SK-N-SH treated with all-trans-retinoic acid at 6 μM for 48 hours (cell line): ENCODE results near the gene DYNC1I1.

Source experiments
- ATAC-seq: fragments of 200-7000 bp; cut with Tn5 transposase; 3 replicates; pipeline ENCODE4 v1.9.1; 2020; ENCODE audit warnings: mild to moderate bottlenecking, moderate library complexity
- BACH2 ChIP-seq: fragments of 250-450 bp; sonication (Bioruptor Pico); IDR thresholded peaks from 2 replicates; pipeline ENCODE4 v1.9.0; 2021; ENCODE audit warnings: mild to moderate bottlenecking, borderline replicate concordance
- CSDC2 ChIP-seq: fragments of 250-450 bp; sonication (Bioruptor Pico); IDR thresholded peaks from 2 replicates; pipeline ENCODE4 v1.5.0; 2020; ENCODE audit warnings: mild to moderate bottlenecking, moderate library complexity
- ESRRG ChIP-seq: fragments of 250-450 bp; sonication (Bioruptor Pico); IDR thresholded peaks from 2 replicates; pipeline ENCODE4 v1.6.1; 2021; ENCODE audit warnings: mild to moderate bottlenecking
- GLIS3 ChIP-seq: fragments of 250-450 bp; sonication (Bioruptor Pico); IDR thresholded peaks from 2 replicates; pipeline ENCODE4 v1.5.0; 2020; ENCODE audit warnings: mild to moderate bottlenecking, moderate library complexity
- ISL1 ChIP-seq: fragments of 250-450 bp; sonication (Bioruptor Pico); IDR thresholded peaks from 2 replicates; pipeline ENCODE4 v2.1.2; 2022; ENCODE audit warnings: mild to moderate bottlenecking, moderate library complexity
- OSR1 ChIP-seq: fragments of 250-450 bp; sonication (Bioruptor Pico); IDR thresholded peaks from 2 replicates; pipeline ENCODE4 v1.8.0; 2022; ENCODE audit warnings: moderate library complexity, mild to moderate bottlenecking, inconsistent platforms
- PPARA ChIP-seq: fragments of 250-450 bp; sonication (Bioruptor Pico); IDR thresholded peaks from 2 replicates; pipeline ENCODE4 v1.5.0; 2020; ENCODE audit warnings: mild to moderate bottlenecking, borderline replicate concordance
- RARB ChIP-seq: fragments of 250-450 bp; sonication (Bioruptor Pico); IDR thresholded peaks from 2 replicates; pipeline ENCODE4 v1.8.0; 2021; ENCODE audit warnings: mild to moderate bottlenecking, moderate library complexity
- SNAI2 ChIP-seq: fragments of 250-450 bp; sonication (Bioruptor Pico); IDR thresholded peaks from 2 replicates; pipeline ENCODE4 v1.5.0; 2020; ENCODE audit warnings: mild to moderate bottlenecking, moderate library complexity
- TCF4 ChIP-seq: fragments of 250-450 bp; sonication (Bioruptor Pico); IDR thresholded peaks from 2 replicates; pipeline ENCODE4 v1.8.0; 2021; ENCODE audit warnings: mild to moderate bottlenecking, moderate library complexity, borderline replicate concordance
- TOX ChIP-seq: fragments of 250-450 bp; sonication (Bioruptor Pico); IDR thresholded peaks from 2 replicates; pipeline ENCODE4 v1.8.0; 2021; ENCODE audit warnings: mild to moderate bottlenecking, moderate library complexity, borderline replicate concordance
- ZC3H10 ChIP-seq: fragments of 250-450 bp; sonication (Bioruptor Pico); IDR thresholded peaks from 2 replicates; pipeline ENCODE4 v1.5.1; 2021; ENCODE audit warnings: mild to moderate bottlenecking, moderate library complexity
- ZNF565 ChIP-seq: fragments of 450-650 bp; formaldehyde crosslinking; conservative IDR thresholded peaks from 2 replicates; pipeline ENCODE4 v1.5.0; 2020; ENCODE audit warnings: low read depth, mild to moderate bottlenecking, moderate library complexity
- ZNF70 ChIP-seq: fragments of 450-650 bp; formaldehyde crosslinking; IDR thresholded peaks from 2 replicates; pipeline ENCODE4 v1.5.0; 2020; ENCODE audit warnings: mild to moderate bottlenecking, moderate library complexity
- ZNF8 ChIP-seq: fragments of 450-650 bp; formaldehyde crosslinking; IDR thresholded peaks from 2 replicates; pipeline ENCODE4 v1.5.0; 2020; ENCODE audit warnings: mild to moderate bottlenecking, moderate library complexity
- TF ChIP-seq, protein P1 (sequence below): fragments of 250-450 bp; sonication (Bioruptor Pico); IDR thresholded peaks from 2 replicates; pipeline ENCODE4 v1.8.0; 2021; ENCODE audit warnings: low read depth, mild to moderate bottlenecking, moderate library complexity, borderline replicate concordance
- TF ChIP-seq, protein P2 (sequence below): fragments of 250-450 bp; sonication (Bioruptor Pico); IDR thresholded peaks from 2 replicates; pipeline ENCODE4 v1.5.1; 2020; ENCODE audit warnings: low read depth, mild to moderate bottlenecking, moderate library complexity
- TF ChIP-seq, protein P3 (sequence below): fragments of 250-450 bp; sonication (Bioruptor Pico); IDR thresholded peaks from 2 replicates; pipeline ENCODE4 v1.5.0; 2020; ENCODE audit warnings: mild to moderate bottlenecking, moderate library complexity
- TF ChIP-seq, protein P4 (sequence below): fragments of 250-450 bp; sonication (Bioruptor Pico); IDR thresholded peaks from 2 replicates; pipeline ENCODE4 v1.8.0; 2020; ENCODE audit warnings: mild to moderate bottlenecking, moderate library complexity, borderline replicate concordance
- TF ChIP-seq, protein P5 (sequence below): fragments of 250-450 bp; sonication (Bioruptor Pico); IDR thresholded peaks from 2 replicates; pipeline ENCODE4 v1.5.1; 2021; ENCODE audit warnings: mild to moderate bottlenecking, moderate library complexity

The DYNC1I1 gene

GRCh38 chr7:95925971-95926370 lies 153.6 kb downstream of the DYNC1I1 start:
- TF ChIP-seq, protein P1, sequence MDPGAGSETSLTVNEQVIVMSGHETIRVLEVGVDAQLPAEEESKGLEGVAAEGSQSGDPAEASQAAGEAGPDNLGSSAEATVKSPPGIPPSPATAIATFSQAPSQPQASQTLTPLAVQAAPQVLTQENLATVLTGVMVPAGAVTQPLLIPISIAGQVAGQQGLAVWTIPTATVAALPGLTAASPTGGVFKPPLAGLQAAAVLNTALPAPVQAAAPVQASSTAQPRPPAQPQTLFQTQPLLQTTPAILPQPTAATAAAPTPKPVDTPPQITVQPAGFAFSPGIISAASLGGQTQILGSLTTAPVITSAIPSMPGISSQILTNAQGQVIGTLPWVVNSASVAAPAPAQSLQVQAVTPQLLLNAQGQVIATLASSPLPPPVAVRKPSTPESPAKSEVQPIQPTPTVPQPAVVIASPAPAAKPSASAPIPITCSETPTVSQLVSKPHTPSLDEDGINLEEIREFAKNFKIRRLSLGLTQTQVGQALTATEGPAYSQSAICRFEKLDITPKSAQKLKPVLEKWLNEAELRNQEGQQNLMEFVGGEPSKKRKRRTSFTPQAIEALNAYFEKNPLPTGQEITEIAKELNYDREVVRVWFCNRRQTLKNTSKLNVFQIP, result no peak
- TF ChIP-seq, protein P2, sequence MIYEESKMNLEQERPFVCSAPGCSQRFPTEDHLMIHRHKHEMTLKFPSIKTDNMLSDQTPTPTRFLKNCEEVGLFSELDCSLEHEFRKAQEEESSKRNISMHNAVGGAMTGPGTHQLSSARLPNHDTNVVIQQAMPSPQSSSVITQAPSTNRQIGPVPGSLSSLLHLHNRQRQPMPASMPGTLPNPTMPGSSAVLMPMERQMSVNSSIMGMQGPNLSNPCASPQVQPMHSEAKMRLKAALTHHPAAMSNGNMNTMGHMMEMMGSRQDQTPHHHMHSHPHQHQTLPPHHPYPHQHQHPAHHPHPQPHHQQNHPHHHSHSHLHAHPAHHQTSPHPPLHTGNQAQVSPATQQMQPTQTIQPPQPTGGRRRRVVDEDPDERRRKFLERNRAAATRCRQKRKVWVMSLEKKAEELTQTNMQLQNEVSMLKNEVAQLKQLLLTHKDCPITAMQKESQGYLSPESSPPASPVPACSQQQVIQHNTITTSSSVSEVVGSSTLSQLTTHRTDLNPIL (CRISPR knock-in tag), result no peak
- no peak for TF ChIP-seq ESRRG (CRISPR knock-in tag)
- no peak for TF ChIP-seq ZC3H10
- TF ChIP-seq GLIS3 (CRISPR knock-in tag), result no peak
- TF ChIP-seq, protein P3, sequence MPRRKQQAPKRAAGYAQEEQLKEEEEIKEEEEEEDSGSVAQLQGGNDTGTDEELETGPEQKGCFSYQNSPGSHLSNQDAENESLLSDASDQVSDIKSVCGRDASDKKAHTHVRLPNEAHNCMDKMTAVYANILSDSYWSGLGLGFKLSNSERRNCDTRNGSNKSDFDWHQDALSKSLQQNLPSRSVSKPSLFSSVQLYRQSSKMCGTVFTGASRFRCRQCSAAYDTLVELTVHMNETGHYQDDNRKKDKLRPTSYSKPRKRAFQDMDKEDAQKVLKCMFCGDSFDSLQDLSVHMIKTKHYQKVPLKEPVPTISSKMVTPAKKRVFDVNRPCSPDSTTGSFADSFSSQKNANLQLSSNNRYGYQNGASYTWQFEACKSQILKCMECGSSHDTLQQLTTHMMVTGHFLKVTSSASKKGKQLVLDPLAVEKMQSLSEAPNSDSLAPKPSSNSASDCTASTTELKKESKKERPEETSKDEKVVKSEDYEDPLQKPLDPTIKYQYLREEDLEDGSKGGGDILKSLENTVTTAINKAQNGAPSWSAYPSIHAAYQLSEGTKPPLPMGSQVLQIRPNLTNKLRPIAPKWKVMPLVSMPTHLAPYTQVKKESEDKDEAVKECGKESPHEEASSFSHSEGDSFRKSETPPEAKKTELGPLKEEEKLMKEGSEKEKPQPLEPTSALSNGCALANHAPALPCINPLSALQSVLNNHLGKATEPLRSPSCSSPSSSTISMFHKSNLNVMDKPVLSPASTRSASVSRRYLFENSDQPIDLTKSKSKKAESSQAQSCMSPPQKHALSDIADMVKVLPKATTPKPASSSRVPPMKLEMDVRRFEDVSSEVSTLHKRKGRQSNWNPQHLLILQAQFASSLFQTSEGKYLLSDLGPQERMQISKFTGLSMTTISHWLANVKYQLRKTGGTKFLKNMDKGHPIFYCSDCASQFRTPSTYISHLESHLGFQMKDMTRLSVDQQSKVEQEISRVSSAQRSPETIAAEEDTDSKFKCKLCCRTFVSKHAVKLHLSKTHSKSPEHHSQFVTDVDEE, result no peak
- TF ChIP-seq SNAI2 (CRISPR knock-in tag), result no peak
- no peak for TF ChIP-seq OSR1 (CRISPR knock-in tag)
- no peak for TF ChIP-seq TOX (CRISPR knock-in tag)
- TF ChIP-seq, all 23 proteins: peak for 0
- no peak for ATAC-seq

DNA sequence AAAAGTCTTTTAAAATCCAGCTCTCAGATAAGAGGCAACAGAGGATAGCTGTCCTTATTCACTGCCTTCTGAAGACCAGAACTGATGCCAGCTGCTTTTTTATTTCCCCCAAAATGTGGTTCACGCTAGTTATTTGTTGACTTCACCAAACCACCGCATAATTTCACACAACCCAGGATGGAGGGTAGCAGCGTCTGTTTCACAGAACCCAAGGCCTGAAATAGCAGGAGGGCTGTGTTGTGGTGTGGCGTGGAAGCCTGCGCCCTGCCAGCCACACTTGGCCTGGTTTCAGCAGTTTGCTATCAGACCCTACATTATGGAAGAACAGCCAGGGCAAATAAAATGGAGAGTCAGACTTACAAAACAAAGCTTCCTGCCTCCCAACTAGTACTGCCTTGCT lies 155.4 kb downstream of the DYNC1I1 start:
- TF ChIP-seq TOX (CRISPR knock-in tag) (no peak), GLIS3 (CRISPR knock-in tag) (no peak), TCF4 (CRISPR knock-in tag) (no peak), ISL1 (no peak)
- TF ChIP-seq, protein P2 (CRISPR knock-in tag), result no peak
- no peak; the same call in 2 of the 3 replicates for ATAC-seq

DNA sequence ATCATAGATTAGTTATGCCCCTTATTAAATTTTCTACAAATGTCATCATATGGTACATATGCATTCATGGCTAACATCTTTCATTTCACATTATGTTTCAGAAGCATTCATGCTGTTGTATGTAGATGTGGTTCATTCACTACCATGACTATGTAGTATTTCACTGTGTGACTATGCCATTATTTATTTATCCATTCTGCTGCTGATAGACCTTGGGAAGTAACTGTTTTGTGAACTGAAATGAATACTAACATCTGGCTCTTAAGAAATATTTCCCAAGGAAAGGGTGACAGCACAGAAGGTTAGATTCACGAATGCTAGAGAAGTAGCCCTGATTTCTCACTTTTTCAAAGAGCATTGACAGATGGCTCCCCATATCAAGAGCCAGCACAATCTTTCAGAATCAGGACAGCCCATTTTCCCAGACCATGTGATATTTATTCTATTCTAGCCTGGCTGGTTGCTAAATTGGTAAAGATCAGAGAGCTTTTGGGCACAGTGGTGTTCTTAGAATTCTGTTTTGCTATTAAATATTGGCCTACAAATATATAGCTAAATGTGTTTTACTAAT lies 157.4 kb downstream of the DYNC1I1 start:
- no peak for ATAC-seq
- TF ChIP-seq TCF4 (CRISPR knock-in tag), result no peak
- TF ChIP-seq ESRRG (CRISPR knock-in tag), result no peak
- no peak for TF ChIP-seq GLIS3 (CRISPR knock-in tag)
- no peak for TF ChIP-seq ZNF565 (CRISPR knock-in tag)
- TF ChIP-seq, protein P2 (CRISPR knock-in tag), result no peak
- TF ChIP-seq, protein P4, sequence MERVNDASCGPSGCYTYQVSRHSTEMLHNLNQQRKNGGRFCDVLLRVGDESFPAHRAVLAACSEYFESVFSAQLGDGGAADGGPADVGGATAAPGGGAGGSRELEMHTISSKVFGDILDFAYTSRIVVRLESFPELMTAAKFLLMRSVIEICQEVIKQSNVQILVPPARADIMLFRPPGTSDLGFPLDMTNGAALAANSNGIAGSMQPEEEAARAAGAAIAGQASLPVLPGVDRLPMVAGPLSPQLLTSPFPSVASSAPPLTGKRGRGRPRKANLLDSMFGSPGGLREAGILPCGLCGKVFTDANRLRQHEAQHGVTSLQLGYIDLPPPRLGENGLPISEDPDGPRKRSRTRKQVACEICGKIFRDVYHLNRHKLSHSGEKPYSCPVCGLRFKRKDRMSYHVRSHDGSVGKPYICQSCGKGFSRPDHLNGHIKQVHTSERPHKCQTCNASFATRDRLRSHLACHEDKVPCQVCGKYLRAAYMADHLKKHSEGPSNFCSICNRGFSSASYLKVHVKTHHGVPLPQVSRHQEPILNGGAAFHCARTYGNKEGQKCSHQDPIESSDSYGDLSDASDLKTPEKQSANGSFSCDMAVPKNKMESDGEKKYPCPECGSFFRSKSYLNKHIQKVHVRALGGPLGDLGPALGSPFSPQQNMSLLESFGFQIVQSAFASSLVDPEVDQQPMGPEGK (CRISPR knock-in tag), result no peak
- TF ChIP-seq TOX (CRISPR knock-in tag), result no peak
- TF ChIP-seq SNAI2 (CRISPR knock-in tag), result no peak
- TF ChIP-seq CSDC2 (CRISPR knock-in tag), result no peak
- TF ChIP-seq, protein P5, sequence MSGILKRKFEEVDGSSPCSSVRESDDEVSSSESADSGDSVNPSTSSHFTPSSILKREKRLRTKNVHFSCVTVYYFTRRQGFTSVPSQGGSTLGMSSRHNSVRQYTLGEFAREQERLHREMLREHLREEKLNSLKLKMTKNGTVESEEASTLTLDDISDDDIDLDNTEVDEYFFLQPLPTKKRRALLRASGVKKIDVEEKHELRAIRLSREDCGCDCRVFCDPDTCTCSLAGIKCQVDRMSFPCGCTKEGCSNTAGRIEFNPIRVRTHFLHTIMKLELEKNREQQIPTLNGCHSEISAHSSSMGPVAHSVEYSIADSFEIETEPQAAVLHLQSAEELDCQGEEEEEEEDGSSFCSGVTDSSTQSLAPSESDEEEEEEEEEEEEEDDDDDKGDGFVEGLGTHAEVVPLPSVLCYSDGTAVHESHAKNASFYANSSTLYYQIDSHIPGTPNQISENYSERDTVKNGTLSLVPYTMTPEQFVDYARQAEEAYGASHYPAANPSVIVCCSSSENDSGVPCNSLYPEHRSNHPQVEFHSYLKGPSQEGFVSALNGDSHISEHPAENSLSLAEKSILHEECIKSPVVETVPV (CRISPR knock-in tag), result no peak
- no peak for TF ChIP-seq ZNF8 (CRISPR knock-in tag)
- TF ChIP-seq ZC3H10, result no peak
- no peak for TF ChIP-seq ZNF70 (CRISPR knock-in tag)
- no peak for TF ChIP-seq RARB (CRISPR knock-in tag)
- TF ChIP-seq ISL1, result no peak
- no peak for TF ChIP-seq BACH2 (CRISPR knock-in tag)
- TF ChIP-seq PPARA (CRISPR knock-in tag), result no peak
- TF ChIP-seq, protein P3, result no peak
